PC-9 (cell line): Measurements from ENCODE around the gene RUVBL2.

Experiments
- EZH2 ChIP-seq: fragments of 200-600 bp; sonication (generic); IDR thresholded peaks from 2 replicates; pipeline ENCODE4 v1.8.0; 2017; ENCODE audit warnings: antibody characterized with exemption, low read depth
- TF ChIP-seq, protein P1 (sequence below): fragments of 200-600 bp; sonication (generic); conservative IDR thresholded peaks from 2 replicates; pipeline ENCODE4 v1.6.1; 2017; ENCODE audit warnings: mixed run types, antibody characterized with exemption, mild to moderate bottlenecking, moderate library complexity

DNA sequence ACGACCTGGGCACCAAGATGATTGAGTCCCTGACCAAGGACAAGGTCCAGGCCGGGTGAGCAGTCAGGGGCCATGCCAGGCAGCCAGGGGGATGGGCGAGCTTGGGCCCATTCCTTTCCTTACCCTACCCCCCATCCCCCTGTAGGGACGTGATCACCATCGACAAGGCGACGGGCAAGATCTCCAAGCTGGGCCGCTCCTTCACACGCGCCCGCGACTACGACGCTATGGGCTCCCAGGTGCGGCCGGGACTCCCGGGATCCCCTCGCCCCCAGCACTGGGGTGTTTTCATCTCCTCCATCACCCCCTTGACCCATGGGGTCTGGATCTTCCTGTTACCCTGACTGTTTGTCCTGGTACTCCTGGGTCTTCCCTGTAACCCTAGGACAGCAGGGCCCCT, 16.1 kb downstream of the RUVBL2 start:
- TF ChIP-seq, protein P1, sequence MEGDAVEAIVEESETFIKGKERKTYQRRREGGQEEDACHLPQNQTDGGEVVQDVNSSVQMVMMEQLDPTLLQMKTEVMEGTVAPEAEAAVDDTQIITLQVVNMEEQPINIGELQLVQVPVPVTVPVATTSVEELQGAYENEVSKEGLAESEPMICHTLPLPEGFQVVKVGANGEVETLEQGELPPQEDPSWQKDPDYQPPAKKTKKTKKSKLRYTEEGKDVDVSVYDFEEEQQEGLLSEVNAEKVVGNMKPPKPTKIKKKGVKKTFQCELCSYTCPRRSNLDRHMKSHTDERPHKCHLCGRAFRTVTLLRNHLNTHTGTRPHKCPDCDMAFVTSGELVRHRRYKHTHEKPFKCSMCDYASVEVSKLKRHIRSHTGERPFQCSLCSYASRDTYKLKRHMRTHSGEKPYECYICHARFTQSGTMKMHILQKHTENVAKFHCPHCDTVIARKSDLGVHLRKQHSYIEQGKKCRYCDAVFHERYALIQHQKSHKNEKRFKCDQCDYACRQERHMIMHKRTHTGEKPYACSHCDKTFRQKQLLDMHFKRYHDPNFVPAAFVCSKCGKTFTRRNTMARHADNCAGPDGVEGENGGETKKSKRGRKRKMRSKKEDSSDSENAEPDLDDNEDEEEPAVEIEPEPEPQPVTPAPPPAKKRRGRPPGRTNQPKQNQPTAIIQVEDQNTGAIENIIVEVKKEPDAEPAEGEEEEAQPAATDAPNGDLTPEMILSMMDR: no peak
- TF ChIP-seq EZH2: no peak
